GM19468 (cell line): ENCODE data around the gene FUS.
"Not testable (repeated sequence)": the region's sequence is repeated elsewhere in the genome, so short reads cannot be mapped to it uniquely, and the experiment has no call there.

Source experiments
- ATAC-seq: cut with Tn5 transposase; IDR thresholded peaks from one replicate; pipeline ENCODE4 v1.9.1; 2021; ENCODE audit warnings: mild to moderate bottlenecking, moderate library complexity, moderate number of reproducible peaks; ENCODE audit not compliant: unreplicated experiment; ENCODE audit errors: extremely low read depth

FUS gene

DNA sequence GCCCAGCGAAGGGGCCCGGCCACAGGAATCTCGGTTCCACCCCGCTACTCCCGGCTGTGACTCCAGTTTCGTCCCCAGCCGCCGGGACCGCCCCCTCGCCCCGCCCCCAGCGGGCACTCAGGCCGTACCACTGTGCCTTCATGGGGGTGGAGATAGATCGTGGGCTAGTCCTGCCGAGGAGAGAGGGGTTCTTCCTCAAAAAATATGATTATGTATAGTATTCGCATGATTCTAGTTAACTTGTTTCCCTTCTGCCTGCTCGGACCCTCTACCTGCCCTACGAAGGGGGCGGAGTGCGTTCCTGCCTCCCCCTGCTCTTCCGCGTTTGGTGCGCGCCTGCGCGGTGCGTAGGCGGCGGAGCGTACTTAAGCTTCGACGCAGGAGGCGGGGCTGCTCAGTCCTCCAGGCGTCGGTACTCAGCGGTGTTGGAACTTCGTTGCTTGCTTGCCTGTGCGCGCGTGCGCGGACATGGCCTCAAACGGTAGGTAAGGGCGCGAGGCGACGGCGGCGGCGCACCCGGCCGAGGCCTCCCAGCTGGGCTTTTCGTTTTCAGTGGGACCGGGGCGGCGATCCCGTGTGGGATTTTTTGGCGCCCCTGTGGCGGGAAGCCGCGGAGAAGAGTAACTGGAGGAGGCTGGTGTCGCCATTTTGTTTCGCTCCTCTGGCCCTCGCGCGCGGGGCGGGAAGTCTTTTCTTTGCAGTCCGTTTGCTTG lies at the start of gene FUS:
FUS (plus strand) TSS at position 393 of the 713 bp plus-strand sequence; CDS start at position 469, 76 bp downstream.
- peak; percentile 29 for ATAC-seq

DNA sequence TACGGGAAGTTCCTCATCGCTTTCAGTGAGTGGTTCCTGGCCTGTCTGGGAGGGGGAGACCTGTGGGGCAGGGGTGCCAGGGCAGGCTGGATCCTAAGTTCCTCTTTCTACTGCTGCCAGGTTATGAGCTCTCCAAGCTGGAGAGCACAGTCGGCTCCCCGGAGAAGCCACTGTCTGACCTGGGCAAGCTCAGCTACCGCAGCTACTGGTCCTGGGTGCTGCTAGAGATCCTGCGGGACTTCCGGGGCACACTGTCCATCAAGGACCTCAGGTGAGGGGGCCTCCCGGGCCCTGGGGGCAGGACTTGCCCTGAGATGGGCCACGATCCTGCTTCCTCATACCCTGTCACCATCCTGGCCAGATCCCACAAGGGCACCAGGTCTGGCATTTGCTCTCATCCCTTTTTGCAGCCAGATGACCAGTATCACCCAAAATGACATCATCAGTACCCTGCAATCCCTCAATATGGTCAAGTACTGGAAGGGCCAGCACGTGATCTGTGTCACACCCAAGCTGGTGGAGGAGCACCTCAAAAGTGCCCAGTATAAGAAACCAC lies 49.5 kb upstream of the FUS start:
- ATAC-seq: no peak

DNA sequence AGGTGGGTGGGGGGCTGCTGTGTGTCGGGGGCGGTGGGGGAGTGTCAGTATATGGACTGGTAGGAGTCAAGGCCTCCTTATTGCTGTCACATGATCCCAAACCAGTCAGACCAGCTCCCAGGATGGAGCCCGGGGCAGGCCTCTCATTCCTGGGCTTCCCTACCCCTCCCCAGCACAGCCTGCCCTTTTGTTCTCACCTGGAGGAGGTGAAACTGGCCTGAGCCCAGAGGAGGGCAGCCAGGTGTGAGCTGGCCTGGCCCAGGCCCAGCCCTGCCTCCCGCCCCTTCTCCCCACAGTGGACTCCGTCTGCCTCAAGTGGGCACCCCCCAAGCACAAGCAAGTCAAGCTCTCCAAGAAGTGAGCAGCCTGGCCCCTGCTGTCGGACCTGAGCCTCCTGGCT lies 49.0 kb upstream of the FUS start:
- no peak for ATAC-seq

DNA sequence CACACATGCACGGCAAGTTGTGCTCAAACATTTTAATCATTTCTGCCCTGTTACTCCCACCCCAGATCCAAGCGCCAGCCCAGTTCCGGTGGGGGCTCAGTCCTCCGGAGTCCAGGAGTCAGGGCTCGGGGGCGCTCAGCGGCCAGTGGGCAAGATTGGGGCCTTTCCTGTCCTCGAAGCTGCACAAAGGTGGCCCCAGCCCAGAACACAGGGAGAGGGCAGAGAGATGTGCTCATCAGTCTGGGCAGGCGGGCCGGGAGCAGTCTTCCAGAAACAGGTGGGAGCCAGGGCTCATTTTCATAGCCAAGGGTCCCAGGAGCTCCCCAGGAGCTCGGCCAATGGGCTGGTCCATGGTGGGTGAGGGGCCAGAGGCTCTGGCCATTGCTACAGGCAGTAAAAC lies 48.5 kb upstream of the FUS start:
- ATAC-seq: no peak

DNA sequence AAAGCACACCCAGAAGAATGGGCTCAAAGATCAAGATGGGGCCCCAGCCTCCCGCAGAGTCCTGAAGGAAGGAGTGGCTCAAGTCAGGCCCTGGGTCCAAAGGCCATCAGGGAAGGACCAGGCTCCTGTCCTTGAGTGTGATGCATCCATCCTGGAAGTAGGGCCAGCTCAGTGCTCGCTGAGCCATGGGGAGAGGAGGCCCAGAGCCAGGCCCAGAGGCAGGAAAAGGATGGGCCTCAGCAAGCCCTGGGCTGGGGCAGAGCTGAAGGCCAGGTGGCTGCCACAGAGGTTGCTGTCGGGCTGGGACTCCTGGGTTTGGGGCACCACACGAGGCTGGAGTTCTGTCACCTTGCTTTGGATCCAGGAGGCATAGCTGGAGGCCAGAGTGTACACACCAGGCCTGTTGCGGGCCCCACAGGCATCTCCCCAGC lies 48.1 kb upstream of the FUS start:
- no peak for ATAC-seq

DNA sequence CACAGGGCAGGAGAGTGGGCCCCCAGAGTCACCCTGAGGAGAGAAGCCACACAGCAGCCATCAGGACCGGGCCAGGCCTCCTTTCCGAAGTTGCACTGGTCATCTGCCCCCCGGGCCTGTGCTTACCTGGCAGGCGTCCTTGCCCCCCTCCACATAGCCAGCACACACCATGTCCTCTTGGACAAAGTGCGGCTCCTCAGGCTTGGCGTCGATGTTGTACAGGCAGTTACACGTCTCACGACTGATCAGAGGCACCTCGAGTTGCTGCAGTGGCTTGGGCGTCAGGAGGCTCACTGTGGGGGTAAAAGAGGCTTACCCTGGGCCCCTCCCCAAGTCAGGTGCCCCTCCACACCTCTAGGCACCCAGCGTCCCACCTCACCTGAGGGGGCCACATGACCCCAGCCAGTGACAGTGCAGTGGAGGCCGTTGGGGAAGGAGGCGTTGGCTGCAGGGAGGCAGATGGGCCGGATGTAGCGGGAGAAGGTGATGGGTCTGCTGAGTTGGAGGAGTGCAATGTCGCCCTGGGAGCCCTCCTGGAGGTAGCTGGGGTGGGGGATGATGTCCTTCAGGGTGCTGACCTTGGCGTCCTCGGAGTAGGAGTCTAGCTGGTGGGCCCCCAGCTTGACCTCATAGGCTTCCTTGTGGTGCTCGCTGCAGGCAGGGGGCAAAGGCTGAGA lies 47.5 kb upstream of the FUS start:
- no peak for ATAC-seq

DNA sequence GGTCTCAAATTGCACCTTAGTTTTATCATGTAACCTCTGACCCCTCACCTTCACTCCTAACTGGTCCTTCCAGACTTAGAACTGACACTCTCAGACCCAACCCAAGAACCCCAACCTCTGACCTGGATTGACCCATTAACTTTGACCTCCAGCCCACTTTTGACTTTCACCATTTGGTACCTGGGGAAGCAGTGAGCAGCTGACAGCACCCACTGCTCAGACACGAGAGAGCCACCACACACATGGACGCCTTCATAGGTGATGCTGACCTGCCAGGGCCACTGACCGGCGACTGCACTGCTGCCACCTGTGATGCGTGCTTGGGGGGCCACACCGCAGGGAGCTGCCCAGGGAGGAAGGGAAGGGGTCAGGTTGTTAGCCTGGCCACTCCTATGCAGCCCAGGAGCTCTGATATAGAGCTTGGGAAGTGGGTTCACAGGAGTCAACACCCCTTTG lies 46.9 kb upstream of the FUS start:
- ATAC-seq: no peak

DNA sequence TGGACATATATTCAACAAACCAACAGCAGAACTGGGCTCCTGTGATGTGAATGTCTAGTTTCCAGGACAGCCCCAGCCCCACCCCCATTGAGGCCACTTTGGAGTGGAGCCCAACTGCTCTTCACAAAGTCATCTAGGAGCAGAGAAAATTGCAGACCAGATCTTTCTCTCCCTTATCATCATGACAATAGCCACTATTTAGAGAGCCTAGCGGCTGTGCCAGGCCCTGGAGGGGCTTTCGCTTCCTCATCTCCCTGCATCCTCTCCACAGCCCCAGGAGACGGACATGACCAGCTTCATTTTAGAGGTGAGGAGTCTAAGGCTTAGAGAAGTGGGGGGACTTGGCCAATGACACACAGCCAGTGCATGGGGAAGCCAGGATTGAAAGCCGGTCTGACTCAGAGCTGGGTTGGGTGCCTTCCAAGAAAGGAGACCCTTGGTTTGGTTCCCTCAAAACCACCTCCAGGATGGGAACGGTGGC lies 45.8 kb upstream of the FUS start:
- ATAC-seq: no peak

DNA sequence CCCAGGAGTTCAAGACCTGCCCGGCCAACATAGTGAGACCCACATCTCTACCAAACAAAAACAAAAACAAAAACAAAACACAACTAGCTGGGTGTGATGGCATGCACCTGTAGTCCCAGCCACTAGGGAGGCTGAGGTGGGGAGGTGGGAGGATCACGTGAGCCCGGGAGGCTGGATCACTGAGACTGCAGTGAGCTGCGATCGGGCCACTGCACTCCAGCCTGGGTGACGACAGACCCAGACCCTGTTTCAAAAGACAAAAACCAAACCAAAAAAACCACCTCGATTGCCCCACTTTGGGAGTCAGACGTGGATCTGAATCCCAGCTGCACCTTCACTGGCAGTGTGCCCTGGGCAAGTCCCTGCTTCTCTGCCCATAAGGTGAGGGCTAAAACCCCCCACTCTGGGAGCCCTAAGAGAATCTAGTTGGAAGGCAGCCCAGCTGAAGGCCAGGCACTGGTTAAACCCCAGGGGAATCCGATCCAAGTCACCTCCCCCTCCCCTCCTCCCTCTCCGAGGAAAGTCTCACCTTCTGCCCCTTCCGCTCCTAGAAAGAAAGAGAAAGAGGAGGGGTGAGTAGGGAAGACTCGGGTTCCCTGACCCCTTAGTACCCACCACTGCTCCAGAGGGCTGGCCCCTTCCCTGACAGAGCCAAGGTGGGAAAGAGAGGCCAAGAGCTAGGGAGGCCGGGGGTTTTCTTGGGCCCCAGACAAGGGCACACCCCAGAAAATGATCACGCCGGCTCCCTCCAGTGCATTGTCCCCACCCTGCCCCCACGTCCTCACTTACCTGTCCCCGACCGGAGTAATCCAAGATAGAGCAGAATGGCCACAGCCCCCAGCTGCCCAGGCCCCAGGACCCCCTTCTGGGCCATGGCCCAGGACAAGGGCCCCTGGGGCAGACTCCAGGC lies 45.1 kb upstream of the FUS start:
- no peak for ATAC-seq

DNA sequence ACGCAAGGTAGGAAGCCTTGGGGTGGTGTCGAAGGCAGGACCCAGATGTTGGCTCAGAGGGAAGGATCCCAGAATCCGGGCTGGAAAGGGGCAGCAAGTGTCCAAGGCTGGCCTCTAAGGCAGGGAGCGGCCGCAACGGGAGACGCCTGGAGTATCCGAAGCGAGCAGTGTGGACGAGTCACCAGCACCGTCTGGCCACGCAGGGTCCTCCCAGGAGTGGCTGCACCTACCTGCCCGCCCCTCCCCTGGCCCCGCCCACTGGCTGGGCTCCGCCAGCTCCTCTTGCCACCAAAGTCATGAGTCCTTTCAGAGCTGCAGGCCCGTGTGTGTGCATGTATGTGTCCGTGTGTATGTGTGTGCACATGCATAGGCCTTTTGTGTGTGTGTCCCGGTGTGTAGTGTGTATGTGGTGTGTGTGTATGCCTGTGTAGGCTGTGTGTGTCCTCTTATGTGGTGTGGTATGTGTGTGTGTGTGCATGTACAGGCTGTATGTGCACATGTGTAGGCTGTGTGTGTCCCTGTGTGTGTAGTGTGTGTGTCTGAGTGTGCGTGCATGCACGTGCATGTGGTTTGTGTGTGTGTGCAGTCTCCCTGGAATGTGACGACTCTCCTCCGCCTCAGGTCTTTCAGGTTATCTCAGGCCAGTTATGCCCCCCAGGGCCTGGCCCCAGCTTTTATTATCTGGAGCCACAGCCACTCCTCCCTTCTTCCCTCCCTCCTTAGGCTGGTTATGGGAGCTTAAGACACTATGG lies 44.2 kb upstream of the FUS start, which contains the start of gene PRSS8:
PRSS8 (minus strand) TSS at position 193 of the 752 bp plus-strand sequence. CDS start 229 bp downstream, outside the sequence.
- no peak for ATAC-seq

DNA sequence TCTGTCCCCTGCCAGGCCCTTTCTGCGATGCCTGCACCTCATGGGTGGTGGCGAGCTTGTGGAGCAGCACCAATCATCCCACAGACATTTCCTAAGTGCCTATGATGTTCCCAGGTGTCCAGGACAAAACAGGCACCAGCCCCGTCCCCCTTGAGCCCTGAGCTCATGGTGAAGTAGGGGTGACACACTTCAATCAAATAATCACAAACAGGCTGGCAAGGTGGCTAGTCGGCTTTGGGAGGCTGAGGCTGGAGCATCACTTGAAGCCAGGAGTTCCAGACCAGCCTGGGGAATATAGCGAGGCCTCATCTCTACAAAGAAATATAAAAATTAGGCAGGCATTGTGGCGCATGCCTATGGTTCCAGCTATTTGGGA lies 43.7 kb upstream of the FUS start:
- ATAC-seq: no peak

DNA sequence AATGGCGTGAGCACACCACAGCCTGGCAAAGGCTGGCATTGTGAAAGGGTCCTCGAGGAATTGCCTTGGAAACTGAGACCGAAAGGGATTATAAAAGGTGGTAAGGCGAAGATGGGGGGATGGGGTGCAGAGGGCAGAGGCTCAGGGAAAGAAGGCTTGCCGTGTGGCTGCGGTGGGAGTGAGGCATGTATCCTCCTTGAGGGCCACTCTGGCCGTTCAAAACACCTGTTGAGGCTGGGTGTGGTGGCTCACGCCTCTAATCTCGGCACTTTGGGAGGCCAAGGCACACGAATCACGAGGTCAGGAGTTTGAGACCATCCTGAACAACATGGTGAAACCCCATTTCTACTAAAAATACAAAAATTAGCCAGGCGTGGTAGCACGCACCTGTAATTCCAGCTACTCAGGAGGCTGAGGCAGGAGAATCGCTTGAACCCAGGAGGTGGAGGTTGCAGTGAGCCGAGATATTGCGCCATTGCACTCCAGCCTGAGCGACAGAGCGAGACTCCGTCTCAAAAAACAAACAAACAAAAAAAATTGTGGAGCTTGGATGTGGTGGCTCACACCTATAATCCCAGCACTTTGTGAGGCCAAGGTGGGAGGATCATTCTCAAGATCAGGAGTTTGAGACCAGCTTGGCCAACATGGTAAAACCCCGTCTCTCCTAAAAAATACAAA lies 43.0 kb upstream of the FUS start:
- not testable (repeated sequence) for ATAC-seq

DNA sequence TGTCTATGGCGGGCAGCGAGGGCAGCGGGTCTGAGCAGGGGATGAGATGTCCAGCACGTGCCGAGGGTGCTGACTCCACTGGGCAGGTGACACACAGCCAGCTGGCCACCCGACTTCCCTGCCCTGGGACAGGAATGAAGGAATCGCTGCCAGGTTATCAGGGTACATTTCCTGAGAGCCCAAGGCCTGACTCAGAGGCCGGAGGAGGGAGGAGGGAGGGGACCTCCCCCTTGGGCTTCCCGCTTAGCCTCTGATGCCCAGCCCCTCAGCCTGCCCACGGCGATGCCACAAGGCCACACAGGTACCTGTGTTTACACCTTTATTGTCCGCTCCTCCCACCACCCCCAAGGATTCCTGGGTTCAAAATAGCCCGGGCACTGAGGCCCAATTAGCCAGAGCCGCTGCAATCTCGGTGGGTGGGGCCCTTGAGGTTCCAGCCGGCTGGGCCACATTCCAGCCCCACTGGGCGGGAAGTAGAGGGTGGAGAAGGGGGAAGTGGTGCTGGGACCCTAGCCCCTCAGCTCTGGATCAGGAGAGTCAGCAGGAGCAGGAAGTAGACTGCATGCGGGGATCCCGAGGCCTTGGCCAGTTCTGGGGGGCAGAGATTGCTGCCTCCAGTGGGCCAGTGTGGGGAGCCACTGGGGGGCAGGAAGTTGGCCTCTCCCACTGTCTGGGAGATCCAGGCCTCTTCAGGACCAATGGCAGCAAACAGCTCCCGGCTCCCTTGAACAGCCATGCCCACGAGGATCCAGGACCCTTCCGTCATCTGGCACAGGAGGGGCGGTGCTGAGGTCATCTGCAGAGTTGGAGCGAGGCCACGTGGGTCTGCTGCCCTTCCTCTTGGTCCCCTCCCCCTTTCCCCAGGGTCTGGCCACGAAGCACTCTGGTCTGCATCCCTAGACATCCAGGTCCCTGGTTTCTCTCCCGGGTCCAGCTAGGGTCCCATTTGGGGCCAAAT lies 41.0 kb upstream of the FUS start:
- ATAC-seq: no peak

DNA sequence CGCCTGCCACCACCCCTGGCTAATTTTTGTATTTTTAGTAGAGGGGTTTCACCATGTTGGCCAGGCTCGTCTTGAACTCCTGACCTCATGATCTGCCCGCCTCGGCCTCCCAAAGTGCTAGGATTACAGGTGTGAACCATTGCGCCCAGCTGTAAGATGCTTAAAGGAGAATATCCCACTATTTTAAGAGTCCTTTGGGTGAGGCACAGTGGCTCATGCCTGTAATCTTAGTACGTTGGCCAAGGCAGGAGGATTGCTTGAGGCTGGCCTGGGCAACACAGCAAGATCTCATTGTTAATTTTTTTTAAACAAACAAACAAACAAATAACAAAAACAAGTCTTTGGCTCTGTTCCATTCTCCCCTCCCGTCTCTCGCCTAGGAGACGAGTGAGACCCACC lies 38.9 kb upstream of the FUS start:
- not testable (repeated sequence) for ATAC-seq

DNA sequence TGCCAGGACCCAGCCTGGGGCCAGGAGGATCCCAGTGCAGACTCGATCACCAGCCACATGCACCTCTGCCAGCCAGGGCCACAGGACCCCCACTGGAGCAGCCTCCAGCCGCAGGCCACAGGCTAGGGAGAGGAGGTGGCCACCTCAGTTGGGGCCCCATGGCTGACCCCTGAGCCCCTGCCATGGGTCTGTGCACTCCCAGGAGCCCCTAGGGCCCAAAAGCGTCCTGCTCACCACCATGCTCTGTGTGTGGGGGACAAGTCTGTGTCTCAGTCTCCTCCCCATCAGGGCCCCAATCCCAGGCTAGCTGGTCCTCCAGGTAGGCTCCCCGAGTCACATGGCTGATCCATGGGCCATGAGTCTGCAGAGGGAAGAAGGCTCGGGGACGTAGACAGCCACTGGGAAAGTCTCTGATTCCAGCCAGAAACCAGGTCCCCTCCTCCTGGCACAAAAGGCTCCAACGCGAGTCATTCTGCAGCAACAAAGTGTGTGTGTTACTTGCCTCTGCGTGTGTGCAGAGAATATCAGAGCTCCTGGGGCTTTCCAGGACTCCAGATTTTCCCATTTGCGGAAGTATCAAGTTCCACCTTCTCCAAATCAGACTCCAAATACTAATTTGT lies 38.3 kb upstream of the FUS start:
- no peak for ATAC-seq

DNA sequence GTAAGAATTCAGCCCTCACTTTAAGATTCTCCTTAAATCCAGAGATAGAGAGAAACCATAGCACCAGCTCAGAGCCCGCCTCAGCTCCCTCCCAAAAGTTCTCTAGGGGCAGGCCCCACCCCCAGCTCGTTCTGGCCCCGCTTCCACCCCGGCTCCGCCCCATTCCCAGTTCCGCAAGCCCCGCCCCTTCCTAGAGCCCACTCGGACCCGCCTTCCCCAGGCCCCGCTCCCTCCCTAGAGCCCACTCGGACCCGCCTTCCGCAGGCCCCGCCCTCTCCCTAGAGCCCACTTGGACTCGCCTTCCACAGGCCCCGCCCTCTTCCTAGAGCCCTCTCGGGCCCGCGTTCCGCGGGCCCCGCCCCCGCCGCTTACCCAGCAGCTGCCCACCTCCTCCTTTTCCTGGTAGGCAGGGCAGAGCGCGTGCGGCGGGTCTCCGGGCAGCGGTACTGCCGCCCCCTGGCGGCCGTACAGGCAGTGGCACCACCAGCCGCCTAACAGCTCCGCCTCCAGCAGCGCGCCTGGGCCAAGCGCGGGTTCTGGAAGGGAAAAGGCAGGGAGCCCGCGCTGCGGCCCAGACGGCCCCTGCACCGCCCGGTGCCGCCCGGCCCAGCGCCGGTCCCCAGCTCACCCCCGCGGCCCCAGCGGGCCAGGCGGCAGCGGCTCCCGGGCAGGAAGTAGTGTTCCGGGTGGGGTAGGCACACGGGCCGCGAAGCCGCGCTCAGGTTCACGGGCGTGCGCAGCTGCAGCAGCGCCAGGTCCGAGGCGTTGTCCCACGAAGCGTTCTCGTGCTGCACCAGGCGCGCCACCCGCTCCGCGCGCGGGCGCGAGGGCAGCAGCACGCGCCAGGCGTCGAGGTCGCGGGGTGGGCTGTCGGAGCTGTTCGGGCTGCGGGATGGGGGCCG lies 37.6 kb upstream of the FUS start:
- ATAC-seq: peak; percentile 89
